Stimulated activated CD8-positive, alpha-beta memory T cell treated with anti-CD3 and anti-CD28 coated beads, Interleukin-4, amount 100 ng/mL, for 1 hour (primary cell): Measurements from ENCODE around the gene RXFP1.

Source experiments
- DNase-seq, 2 donors: peaks; one replicate each; pipeline ENCODE4 v3.0.0-alpha.2; 2020; ENCODE audit warnings: low read depth in 2 of 2, low spot score in 1 of 2

RXFP1 gene

DNA sequence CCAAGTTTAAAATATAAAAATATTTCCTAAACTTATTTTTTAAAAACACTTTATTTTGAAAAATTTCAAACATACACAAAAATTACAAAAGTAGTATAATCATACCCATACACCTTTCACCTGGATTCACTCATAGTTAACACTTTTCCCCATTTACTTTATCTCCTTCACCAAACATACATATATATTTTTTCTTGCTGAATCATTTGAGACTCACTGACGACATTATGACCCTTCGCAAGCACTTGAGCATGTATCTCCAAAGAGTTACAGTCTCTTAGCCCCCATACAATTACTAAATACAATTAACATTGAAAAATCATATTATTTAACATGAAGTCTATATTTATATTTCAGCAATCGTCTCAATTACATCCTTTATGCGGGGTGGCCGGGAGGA is 19.8 kb downstream of the RXFP1 start:
- DNase-seq = no peak

DNA sequence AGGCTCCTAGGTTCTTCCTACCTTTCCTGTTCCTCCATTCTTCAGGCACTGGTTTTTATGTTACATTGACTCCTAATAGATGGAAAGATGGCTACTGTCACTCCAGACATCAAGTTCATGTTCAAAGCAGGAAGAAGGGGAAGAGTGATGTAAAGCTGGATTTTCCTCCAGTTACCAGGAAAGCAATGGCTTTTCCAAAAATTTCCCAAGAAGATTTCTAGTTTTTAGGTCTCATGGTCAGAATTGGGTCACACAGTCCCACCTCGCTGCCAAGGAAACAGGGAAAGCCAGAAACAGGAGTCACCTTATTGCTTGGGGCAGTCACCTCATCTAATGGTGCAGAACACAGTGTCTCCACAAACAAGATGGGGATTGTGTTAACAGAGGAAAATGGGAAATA is 21.5 kb downstream of the RXFP1 start:
- no peak for DNase-seq

DNA sequence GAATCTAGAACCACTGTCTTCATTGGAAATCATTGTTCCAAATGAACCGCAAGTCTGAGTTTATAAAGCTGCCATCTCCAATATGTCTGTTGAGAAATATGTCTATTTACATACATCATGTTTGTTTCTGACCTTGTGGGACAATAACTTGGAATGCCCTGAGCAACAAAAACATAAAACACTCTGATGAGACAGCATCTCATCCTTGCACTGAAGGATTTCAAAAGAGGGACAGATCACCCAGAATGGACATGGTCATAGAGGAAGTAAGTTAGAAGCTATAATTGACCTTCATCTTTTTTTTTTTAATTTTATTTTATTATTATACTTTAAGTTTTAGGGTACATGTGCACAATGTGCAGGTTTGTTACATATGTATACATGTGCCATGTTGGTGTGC is 22.5 kb downstream of the RXFP1 start:
- DNase-seq = no peak

DNA sequence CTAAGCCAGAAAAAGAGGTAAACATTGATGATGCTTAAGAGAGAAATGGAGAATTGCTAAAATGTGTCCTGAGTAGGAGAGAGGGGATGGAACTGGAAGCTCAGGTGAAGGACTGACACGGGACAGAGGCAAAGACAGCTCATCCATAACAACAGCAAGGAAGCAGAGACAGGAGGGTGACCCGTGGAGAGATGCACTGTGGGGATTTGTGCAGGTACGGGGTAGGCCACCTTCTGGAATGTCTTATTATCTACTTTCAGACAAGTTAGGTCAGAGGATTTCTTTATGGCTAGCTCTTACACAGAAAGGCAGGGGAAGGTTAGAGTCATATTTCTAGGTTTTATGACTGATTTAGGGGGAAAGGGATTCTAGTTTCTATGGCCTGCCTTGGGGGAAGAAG is 31.7 kb downstream of the RXFP1 start:
- no peak for DNase-seq

DNA sequence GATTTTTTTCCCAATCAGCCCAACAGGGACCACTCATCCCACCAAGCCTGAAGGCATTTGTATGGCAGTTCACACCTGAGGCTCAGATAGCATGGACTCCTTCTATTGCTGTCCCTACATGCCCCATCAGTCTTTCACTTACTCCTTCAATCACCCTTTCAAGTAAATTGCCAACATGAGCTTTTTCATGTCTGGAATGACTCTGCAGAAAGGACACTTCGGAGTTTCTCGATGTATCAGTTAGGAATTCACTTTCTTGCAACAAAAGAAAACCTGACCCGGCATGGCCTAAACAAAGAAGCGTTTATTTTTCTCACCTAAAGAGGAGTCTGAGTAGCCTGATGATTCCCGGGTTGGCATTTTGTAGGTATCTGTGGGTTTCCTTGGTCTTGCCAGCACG is 38.6 kb downstream of the RXFP1 start:
- no peak for DNase-seq

DNA sequence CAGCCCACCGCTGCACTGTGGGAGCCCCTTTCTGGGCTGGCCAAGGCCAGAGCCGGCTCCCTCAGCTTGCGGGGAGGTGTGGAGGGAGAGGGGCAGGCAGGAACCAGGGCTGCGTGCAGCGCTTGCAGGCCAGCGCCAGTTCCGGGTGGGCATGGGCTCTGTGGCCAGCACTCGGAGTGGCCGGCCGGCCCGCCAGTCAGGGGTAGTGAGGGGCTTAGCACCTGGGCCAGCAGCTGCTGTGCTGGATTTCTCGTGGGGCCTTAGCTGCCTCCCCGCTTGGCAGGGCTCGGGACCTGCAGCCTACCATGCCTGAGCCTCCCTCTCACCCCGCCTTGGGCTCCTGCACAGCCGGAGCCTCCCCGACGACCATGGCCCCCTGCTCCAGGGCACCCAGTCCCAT is 45.2 kb downstream of the RXFP1 start:
- DNase-seq = no peak

DNA sequence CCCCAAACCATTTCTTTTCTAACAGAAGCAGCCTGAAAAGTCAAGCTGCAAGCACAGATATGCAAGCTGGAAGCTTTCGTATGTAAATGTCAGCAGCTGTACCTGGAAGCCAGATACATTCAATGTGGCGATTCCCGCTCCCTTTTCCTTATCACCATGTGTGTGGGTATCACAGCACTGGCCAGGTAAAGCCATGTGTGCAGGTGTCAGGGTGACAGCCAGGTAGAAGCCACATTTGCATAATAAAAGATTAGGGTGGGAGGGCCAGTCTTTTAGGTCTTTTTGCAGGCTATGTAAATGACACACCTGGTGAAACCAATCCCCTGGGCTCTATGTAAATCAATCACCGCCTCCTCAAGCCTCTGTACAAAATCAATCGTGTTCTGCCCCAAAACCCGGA is 50.1 kb downstream of the RXFP1 start:
- DNase-seq = no peak

DNA sequence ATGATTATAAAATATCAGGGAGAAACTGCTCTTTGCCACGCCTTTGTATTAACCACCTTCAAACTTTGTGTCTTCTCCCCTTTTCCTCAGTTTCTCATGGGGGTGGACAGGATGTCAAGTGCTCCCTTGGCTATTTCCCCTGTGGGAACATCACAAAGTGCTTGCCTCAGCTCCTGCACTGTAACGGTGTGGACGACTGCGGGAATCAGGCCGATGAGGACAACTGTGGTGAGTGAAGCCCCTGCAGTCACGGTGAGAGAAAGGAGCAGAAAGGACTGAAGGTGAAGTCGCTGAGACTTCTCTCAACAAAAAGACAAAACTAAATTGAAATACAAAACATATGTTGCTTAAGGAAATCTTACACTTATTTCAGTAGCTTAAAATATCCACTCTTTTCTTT is 50.9 kb downstream of the RXFP1 start:
- DNase-seq = no peak

DNA sequence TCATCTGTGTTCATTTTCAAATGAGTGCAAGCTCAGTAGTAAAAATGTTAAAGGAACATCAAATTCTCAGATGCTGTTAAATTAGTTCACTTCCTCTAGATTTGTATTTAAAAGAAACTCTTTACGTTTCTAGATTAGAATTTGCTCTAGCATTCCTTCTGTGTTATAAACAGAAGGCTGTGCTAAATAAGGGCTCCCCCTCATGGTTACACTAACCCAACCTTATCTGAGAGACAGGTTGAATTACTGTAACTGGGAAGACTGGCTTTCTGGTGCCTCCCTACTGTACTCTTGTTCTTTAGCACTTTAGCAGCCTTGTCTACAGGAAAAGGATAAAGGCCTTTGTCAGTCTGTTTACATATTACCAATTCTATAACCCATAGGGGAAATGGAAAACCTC is 56.8 kb downstream of the RXFP1 start:
- no peak for DNase-seq

DNA sequence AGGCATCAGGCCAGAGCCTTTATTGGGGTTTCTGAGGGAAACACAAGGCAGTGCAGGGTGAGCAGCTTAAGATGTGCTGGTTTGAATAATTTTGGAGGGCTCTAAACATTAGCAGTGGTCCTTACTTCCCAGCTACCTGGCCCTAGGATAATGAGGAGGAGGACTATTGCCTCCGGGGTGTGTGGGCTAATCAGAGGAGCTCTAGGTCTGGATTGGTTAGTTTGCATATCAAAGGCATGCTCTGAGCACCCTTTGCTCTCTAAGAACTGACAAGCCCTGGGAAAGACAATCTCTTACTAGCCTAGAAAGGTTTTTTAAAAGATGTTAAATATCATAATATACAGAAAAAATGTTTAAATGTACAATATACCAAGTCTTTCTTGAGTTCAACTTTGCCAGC is 58.4 kb downstream of the RXFP1 start:
- no peak for DNase-seq

DNA sequence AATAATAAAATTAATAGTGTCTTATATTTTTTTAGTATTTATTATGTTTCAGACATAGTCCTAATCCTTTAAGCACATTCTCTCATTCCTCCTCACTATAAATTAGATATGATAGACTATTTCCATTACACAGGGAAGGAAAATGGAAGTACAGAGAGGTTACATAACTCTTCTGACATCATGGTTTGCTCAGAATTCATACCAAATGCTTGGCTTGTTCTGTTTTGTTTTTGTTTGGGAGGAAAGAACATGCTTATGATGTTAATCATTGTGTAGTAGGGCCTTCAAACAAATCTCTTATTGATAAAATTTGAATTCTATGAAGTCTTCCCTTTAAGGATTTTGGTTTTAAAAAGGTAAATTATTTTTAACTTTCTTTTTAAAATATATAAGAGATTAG is 59.5 kb downstream of the RXFP1 start:
- no peak for DNase-seq

DNA sequence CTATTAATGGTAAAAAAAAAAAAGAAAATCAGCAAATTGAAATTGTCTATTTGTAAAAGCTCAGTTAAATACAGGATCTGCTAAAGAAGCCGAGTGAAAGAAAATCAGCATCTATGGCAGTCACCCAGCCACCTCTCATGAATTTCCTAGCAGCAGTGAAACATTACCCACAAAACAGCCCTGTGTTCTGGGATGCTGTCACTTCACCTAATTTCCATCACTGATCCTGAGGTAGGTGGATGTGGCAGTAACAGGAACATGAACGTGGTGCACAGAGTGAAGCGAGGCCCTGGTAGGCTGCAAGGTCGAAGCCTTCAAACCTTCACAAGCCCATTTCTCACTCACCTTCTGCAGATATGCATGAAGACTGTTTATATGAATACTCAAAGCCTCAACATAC is 65.2 kb downstream of the RXFP1 start:
- no peak for DNase-seq

DNA sequence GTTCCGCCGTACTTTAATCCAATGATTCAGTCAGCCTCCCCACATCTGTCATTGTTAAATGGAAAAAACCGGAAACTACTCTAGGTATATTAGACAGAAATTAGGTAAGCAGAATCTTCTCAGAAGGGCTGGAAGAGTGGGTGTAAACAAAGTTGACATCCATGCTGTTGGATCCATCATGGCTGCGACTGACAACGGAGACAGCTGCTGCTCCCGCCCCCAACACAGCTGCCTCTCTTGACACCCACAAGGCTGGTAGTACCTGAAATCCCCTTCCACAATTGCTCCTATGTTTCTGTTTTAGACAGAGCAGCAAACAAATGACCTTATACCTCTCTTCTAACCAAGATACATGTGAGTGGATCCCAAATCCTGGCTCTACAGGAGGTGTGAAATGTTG is 66.6 kb downstream of the RXFP1 start:
- no peak for DNase-seq

DNA sequence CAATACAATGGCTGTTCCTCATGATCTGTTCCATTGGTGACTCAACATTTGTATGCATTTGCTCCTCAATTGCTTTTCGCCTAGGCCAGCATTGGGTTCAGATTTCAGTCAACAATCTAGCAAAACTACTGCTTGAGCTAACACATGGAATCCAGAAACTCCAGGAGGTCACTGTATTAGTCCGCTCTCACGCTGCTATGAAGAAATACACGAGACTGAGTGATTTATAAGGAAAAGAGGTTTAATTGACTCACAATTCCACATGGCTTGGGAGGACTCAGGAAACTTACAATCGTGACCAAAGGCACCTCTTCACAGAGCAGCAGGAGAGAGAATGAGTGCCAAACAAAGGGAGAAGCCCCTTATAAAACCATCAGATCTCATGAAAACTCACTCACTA is 67.1 kb downstream of the RXFP1 start:
- DNase-seq = no peak

DNA sequence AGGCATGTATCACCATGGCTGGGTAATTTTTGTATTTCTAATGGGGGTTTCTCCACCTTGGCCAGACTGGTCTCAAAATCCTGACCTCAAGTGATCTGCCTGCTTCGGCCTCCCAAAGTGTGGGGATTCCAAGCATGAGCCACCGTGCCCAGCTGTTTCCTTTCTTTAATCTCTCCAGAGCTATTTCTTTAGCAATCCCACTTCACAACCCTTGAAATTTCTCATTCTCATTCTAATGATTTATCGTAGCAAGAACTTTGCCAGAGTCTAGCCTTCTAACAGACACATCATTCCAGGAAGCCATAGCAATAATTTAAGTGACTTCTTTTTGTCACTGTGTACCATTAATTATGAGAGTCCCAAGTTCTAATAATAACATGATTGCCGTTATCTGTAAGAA is 68.6 kb downstream of the RXFP1 start:
- no peak for DNase-seq

DNA sequence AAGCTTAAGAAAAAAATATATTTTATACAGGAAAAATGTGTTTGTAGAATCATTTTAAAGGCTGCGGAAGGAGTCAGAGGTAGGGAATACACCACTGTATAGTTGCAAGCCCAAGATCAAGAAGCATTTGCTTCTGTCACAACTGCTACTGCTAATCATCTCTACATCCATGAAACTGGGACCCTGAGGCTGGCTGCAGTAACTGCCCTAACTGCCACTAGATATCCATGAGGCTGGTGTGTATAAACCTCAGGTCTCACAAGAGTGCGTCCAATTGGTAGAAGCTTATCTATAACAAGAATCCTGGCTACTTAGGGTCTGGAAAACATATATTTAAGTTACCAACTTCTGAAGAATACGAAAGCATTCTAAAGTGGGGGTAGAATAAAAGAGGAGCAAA is 69.1 kb downstream of the RXFP1 start:
- no peak for DNase-seq

DNA sequence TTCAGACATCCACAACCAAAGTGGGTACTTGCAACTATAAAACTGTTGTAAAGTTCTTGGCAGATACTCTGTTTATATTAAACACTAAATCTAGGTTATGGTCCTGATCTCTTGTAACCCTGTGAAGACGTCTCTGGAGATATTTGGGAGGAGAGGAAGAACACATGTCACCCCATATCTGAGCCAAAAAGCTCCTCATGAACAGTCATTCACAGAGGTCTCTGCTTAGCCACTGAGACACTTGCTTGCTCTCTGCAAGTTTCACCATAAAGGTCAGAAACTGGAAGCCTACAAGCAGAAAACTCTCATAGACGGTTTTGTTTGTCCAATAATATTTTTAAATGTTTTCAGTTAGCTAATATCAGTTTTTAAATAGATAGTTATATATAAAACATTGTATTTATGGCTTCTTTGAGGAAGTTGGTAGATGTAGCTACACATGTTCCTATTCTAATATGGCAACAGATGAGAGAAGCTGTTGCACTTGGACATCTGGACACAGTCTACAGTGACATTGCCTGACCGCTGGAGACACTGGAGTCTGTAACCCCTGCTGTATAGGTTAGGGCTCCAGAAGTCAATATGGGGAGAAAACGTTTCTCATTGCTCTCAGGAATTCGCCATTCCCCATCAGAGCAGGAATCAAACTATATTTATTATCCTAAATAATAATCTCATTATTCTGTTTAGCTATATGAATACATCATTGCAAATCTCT is 76.4 kb downstream of the RXFP1 start:
- no peak for DNase-seq

DNA sequence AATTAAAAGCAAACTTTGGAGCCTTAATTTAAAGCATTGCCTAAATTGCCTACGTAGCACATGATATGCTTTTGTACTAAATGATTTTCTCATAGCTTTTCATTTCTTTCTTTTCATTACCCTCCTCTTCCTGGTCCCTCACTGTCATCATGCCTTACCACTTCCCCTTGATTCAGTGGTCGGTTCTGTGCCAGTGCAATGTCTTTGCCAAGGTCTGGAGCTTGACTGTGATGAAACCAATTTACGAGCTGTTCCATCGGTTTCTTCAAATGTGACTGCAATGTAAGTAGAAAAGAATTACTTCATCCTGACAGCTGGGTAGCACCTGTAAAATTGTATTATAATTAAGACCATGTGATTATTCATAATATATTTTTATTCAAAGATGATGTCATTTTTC is 77.5 kb downstream of the RXFP1 start:
- no peak for DNase-seq

DNA sequence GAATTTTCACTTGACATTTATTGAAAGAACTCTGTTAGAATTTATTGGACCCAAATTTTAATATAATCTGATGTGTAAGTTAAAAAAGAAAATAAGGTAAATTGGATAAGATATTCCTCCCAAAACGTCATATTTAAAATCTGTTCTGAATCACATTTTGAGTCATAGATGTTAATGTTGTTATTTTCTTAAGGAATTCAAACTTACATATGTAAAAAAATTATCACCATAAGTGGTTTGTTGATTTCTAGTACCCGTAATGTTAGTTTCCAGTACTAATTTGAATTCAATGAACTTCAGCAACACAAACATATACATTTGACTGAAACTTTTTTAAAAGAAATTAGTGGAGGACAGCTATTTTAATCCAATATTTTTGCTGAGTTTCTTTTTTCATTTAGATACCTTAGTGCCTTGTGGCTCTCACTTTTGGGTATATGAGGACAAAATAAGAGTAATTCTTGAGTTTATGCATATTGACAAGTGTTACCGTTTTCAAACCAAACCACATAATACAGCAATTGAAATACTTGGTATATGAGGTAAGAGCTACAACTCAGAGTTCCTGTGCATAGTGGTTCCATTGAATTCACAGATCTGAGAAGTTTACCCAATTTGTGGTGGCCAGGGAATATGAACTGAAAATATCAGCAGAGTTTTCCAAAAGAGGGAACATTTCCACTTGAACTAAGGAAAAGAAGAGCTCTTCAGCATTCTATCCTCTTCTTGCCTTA is 78.2 kb downstream of the RXFP1 start:
- DNase-seq = no peak

DNA sequence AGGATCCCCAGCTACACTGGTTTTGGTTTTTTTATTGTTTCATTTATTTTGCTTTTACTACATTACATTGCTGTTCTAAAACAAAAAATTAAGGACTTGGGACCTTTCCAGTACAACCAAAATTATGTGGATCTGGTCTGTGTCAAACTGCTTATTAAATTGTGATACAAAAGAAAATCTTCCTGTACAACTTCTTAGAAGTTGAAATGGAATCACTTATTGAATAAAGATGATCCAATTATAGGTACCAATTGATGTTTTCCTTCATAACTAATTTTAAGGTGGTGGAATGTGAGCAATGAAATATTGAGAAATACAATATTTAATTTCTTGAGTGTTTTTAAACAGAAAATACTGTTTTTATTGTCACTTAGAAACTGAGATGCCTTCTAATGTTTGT is 82.7 kb downstream of the RXFP1 start:
- DNase-seq = no peak

DNA sequence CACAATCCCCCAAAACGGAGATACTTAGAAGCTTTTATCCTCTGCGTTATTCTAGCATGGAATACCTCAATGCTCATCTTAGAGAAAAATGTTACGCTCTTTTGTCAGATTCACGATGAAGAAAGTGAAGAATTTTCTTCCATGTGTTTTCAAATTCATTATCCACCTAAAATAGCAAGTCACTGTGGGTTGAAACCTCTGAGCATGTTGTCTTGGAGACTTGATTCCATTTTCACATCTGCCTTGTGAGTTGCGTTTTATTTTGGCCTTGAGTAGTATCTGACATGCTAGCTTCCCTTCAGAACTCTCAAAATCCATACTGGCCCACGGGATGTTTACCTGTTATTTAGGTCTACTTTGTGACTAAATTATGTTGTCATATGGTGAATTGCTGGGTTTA is 83.7 kb downstream of the RXFP1 start:
- DNase-seq = no peak

DNA sequence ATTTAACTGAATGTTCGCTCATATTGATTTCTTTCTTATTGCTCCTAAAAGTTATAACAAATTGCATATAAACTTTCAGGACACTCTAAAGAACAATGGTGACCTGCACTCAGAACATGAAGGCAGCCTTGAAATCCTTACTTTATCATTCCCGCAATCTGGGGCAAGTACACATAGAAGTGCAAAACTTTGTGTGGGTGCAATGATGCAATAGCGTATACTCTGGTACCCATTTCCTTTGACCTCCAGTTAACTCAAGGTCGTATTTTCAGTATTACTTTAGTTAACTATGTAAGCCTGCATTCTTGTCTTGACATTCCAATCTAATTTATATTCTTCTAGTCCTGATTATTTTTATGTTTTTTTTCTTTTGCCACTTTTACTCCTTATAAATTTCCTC is 85.3 kb downstream of the RXFP1 start:
- DNase-seq = no peak

DNA sequence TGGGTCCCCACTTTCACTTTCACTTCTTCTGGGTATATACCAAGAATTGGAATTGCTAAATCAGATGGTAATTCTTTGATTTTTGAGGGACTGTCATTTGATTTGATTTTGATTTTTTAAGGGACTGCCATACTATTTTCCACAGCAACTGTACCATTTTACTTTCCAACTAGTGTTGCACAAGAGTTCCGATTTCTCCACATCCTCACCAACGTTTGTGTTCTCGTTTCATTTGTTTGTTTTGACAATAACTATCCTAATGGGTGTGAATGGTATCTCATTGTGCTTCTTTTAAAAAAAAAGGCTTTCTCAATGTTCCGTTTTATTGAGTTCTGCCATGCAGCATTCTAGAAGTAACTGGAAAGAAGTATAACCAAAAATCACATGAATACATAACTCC is 87.4 kb downstream of the RXFP1 start:
- no peak for DNase-seq
